Glutamatergic neuron (in vitro differentiated cells): Measurements from ENCODE around the gene RWDD4. TPM values are rescaled to one million over a fixed set of nuclear protein-coding genes. Genes with fewer than 3 reads are reported as not detected.

Source experiments
- DNase-seq: peaks from one replicate; pipeline ENCODE4 v3.0.0; 2022
- H3K27ac Mint-ChIP-seq: one replicate; pipeline ENCODE4 v1.8.0; 2020; ENCODE audit warnings: mild to moderate bottlenecking, mixed read lengths, inconsistent platforms; ENCODE audit not compliant: unreplicated experiment
- H3K27me3 Mint-ChIP-seq: one replicate; pipeline ENCODE4 v1.8.0; 2020; ENCODE audit warnings: mild to moderate bottlenecking, moderate library complexity, mixed read lengths, inconsistent platforms; ENCODE audit not compliant: unreplicated experiment
- H3K36me3 Mint-ChIP-seq: one replicate; pipeline ENCODE4 v1.8.0; 2020; ENCODE audit warnings: mild to moderate bottlenecking, mixed read lengths, inconsistent platforms; ENCODE audit not compliant: unreplicated experiment
- H3K4me1 Mint-ChIP-seq: one replicate; pipeline ENCODE4 v1.8.0; 2020; ENCODE audit warnings: mild to moderate bottlenecking, low read depth, mixed read lengths, inconsistent platforms; ENCODE audit not compliant: unreplicated experiment
- H3K4me3 Mint-ChIP-seq: one replicate; pipeline ENCODE4 v1.8.0; 2020; ENCODE audit warnings: mild to moderate bottlenecking, mixed read lengths, inconsistent platforms; ENCODE audit not compliant: unreplicated experiment
- H3K9me3 Mint-ChIP-seq: one replicate; pipeline ENCODE4 v1.8.0; 2020; ENCODE audit warnings: mild to moderate bottlenecking, moderate library complexity, mixed read lengths, inconsistent platforms; ENCODE audit not compliant: unreplicated experiment
- total RNA-seq: library from RNA; stranded (reverse); fragmentation: NEBNext Ultra II Directional; extraction: Animal tissue kit (Norgen Biotek cat#: 25700); gene quantifications from one replicate; pipeline ENCODE4 v1.2.1, GENCODE V29; 2021; ENCODE audit not compliant: unreplicated experiment
- TF ChIP-seq, protein P1 (sequence below): fragments of 200-600 bp; sonication (generic); IDR thresholded peaks from one replicate; pipeline ENCODE4 v1.5.0; 2021; ENCODE audit not compliant: partially characterized antibody, unreplicated experiment

Gene RWDD4
- total RNA-seq, 1 donor from 2014 or later = 17.8 TPM

DNA sequence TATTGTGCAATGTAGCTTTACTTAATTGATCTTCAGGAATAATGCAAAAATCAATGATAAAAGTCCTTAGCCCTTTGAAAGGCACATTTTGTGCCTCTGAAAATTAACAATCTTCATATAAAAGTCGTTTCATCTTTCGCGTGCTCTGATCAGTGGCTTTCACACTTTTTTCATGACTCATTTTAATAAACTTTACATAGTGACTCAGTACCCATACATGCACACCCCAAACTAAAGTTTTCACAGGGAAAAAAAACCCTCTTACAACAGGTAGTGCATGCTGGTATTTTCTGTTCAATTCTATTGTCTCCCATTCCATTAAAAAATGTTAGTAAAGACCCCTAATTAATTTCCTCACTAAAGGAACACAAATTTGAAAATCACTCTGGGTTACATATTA is 21.5 kb downstream of the RWDD4 start:
- H3K27ac Mint-ChIP-seq = peak overlapping the region; percentile 79
- no peaks in the 10 kb centered on the region for H3K9me3 Mint-ChIP-seq
- H3K36me3 Mint-ChIP-seq = no peaks in the 10 kb centered on the region
- H3K27me3 Mint-ChIP-seq = no peaks in the 10 kb centered on the region
- TF ChIP-seq, protein P1, sequence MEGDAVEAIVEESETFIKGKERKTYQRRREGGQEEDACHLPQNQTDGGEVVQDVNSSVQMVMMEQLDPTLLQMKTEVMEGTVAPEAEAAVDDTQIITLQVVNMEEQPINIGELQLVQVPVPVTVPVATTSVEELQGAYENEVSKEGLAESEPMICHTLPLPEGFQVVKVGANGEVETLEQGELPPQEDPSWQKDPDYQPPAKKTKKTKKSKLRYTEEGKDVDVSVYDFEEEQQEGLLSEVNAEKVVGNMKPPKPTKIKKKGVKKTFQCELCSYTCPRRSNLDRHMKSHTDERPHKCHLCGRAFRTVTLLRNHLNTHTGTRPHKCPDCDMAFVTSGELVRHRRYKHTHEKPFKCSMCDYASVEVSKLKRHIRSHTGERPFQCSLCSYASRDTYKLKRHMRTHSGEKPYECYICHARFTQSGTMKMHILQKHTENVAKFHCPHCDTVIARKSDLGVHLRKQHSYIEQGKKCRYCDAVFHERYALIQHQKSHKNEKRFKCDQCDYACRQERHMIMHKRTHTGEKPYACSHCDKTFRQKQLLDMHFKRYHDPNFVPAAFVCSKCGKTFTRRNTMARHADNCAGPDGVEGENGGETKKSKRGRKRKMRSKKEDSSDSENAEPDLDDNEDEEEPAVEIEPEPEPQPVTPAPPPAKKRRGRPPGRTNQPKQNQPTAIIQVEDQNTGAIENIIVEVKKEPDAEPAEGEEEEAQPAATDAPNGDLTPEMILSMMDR = no peak
- no peak overlapping the region for H3K4me3 Mint-ChIP-seq
- peaks cover 23% of the 10 kb centered on the region for H3K4me1 Mint-ChIP-seq
- no peak for DNase-seq

DNA sequence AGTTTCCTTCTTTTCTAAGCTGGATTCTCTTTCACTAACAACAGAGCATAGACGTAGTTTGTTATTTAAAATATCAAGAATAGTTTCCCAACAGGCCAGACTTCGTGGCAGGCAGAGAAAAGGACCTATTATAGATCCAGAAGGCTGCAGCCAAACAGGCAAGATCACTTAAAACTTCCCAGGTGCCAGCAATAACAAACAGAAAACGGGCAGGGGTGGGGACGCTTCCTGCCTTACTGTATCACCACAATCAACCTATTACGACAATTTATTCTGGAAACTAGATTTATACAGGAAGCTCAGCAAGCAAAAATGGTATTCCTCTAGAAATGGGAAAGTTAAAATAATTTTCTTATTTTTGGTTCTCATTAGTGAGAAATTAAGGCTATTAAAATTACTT is 22.1 kb downstream of the RWDD4 start:
- peak overlapping the region; percentile 51 for H3K4me3 Mint-ChIP-seq

DNA sequence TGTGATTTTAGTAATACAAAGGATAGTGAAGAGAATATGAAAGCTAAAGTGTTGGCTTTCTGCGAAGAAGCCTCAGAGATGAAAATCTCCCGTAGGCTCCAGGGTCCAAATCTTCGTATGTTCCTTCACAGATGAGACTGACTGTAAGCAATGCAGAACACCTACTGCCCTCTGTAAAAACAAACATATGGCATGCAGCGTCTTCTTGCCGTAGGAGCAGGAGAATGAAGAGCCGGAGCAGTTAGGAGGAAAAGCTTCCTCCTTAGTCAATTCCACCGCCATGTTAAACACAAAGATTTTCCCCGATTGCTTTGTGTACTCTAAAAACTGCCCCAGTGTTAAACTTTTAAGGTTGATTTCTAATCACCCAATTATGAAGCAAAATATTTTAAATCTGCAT is 22.5 kb downstream of the RWDD4 start:
- Mint-ChIP-seq H3K27ac (peak overlapping the region; percentile 94), H3K27me3 (no peaks in the 10 kb centered on the region), H3K9me3 (no peaks in the 10 kb centered on the region), H3K36me3 (no peaks in the 10 kb centered on the region), H3K4me3 (peak overlapping the region; percentile 51), H3K4me1 (peaks cover 23% of the 10 kb centered on the region)
- TF ChIP-seq, protein P1 = no peak
- DNase-seq = no peak

More for the DNA sequence above, 22.1 kb downstream of the RWDD4 start:
- TF ChIP-seq, protein P1 = no peak
- Mint-ChIP-seq H3K27ac (peak overlapping the region; percentile 94), H3K36me3 (no peaks in the 10 kb centered on the region), H3K4me1 (peaks cover 23% of the 10 kb centered on the region), H3K9me3 (no peaks in the 10 kb centered on the region), H3K27me3 (no peaks in the 10 kb centered on the region)
- no peak for DNase-seq

DNA sequence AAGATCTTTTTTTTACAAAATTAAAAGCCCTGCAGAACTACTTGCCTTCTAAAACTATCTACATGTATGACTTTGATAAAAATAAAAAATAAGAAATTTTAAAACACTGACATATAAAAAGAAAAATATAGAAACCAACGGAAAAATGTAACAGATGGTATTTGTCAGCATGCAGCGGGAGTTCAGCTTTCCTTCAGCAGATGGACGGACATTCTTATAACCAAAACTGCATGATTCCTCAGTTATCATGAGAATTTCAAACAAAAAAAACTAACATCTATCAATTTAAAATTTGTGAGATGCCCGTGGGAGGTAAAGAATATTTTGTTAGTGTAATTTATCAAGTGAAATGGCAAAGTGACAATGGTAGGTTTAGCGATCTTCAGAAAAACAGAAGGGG is 23.2 kb downstream of the RWDD4 start:
- DNase-seq = no peak
- no peaks in the 10 kb centered on the region for H3K9me3 Mint-ChIP-seq
- TF ChIP-seq, protein P1 = no peak
- peaks cover 23% of the 10 kb centered on the region for H3K4me1 Mint-ChIP-seq
- peak overlapping the region; percentile 94 for H3K27ac Mint-ChIP-seq
- peak overlapping the region; percentile 6 for H3K4me3 Mint-ChIP-seq
- H3K36me3 Mint-ChIP-seq = no peaks in the 10 kb centered on the region
- H3K27me3 Mint-ChIP-seq = no peaks in the 10 kb centered on the region

DNA sequence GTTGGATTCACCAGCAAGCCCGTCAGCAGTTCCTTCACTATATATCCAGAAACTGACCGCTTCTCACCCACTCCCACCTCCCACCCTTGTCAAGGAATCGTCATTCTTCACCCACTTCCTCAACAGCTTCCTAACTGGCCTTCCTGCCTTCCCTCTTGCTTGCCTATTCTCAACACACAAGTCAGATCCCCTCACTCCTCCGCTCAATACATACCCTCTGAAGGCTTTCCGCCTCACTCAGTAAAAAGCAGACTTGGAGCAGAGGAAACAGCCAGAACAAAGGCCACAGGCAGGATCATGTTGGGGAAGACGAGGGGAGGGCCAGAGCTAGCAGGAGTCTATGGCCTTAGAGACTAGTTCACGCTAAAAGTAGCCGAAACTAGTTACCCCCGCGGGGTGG is 23.7 kb downstream of the RWDD4 start:
- peak overlapping the region; percentile 17 for H3K4me3 Mint-ChIP-seq
- peak; percentile 29 for DNase-seq

More for the DNA sequence above, 23.7 kb downstream of the RWDD4 start:
- TF ChIP-seq, protein P1 = no peak
- Mint-ChIP-seq H3K36me3 (no peaks in the 10 kb centered on the region), H3K9me3 (no peaks in the 10 kb centered on the region), H3K27ac (peak overlapping the region; percentile 94), H3K27me3 (no peaks in the 10 kb centered on the region), H3K4me1 (peaks cover 23% of the 10 kb centered on the region)
